IPS-NIHi7 (cell line): ENCODE results near the gene RNPEPL1.

Source experiments
- DNase-seq: peaks from one replicate; pipeline ENCODE4 v3.0.0; 2012; ENCODE audit warnings: mixed read lengths; ENCODE audit errors: extremely low spot score

The RNPEPL1 gene

GRCh38 chr2:240577281-240578109 lies 9.2 kb downstream of the RNPEPL1 start:
- no peak for DNase-seq

GRCh38 chr2:240578110-240578450 lies 9.8 kb downstream of the RNPEPL1 start:
- no peak for DNase-seq

GRCh38 chr2:240578488-240578887 lies 10.2 kb downstream of the RNPEPL1 start:
- DNase-seq: no peak

GRCh38 chr2:240579071-240579762 lies 10.9 kb downstream of the RNPEPL1 start:
- no peak for DNase-seq

- DNase-seq: peak; percentile 45
Measured at GRCh38 chr2:240579771-240580614, 11.7 kb downstream of the RNPEPL1 start.

- no peak for DNase-seq
Measured at GRCh38 chr2:240581811-240582210, 13.5 kb downstream of the RNPEPL1 start.

GRCh38 chr2:240582781-240583180 lies 14.5 kb downstream of the RNPEPL1 start:
- no peak for DNase-seq

- no peak for DNase-seq
Measured at GRCh38 chr2:240583774-240584173, 15.5 kb downstream of the RNPEPL1 start.

GRCh38 chr2:240584486-240585031 lies 16.3 kb downstream of the RNPEPL1 start:
- peak; percentile 34 for DNase-seq

GRCh38 chr2:240585101-240585500 lies 16.8 kb downstream of the RNPEPL1 start:
- no peak for DNase-seq

GRCh38 chr2:240585681-240586197 lies 17.5 kb downstream of the RNPEPL1 start:
- no peak for DNase-seq

GRCh38 chr2:240586198-240586918 lies 18.1 kb downstream of the RNPEPL1 start, which contains the start of gene CAPN10:
CAPN10 (plus strand) TSS chr2:240586734; CDS start chr2:240586912, 178 bp downstream.
- peak; percentile 97 for DNase-seq

- DNase-seq: peak; percentile 55
Measured at GRCh38 chr2:240586919-240587800, 18.9 kb downstream of the RNPEPL1 start.

GRCh38 chr2:240588006-240588655 lies 19.8 kb downstream of the RNPEPL1 start:
- no peak for DNase-seq

- DNase-seq: no peak
Measured at GRCh38 chr2:240588669-240589068, 20.4 kb downstream of the RNPEPL1 start.

- no peak for DNase-seq
Measured at GRCh38 chr2:240589375-240589774, 21.1 kb downstream of the RNPEPL1 start.

- DNase-seq: no peak
Measured at GRCh38 chr2:240589850-240590525, 21.7 kb downstream of the RNPEPL1 start.

- no peak for DNase-seq
Measured at GRCh38 chr2:240590681-240591111, 22.4 kb downstream of the RNPEPL1 start.

GRCh38 chr2:240591226-240591625 lies 22.9 kb downstream of the RNPEPL1 start:
- no peak for DNase-seq
